Prostate gland (tissue), 2 donors: Measurements from ENCODE around the gene NCOR2.

Experiments used
- CTCF ChIP-seq, 4 experiments: fragments of 200-600 bp in 2 of 4; fragments of 450-650 bp in 2 of 4; sonication (generic) in 2 of 4; IDR thresholded peaks; 1 replicate in 3 of 4; 2 replicates in 1 of 4; pipeline ENCODE4 v1.5.1; 2016 to 2019; ENCODE audit warnings: antibody characterized with exemption in 4 of 4, mild to moderate bottlenecking in 2 of 4, moderate library complexity in 2 of 4
- POLR2A ChIP-seq: fragments of 450-650 bp; IDR thresholded peaks from one replicate; pipeline ENCODE4 v1.6.1; 2016; ENCODE audit warnings: antibody characterized with exemption, mild to moderate bottlenecking
- POLR2AphosphoS5 ChIP-seq: sonication (generic); formaldehyde crosslinking; IDR thresholded peaks from one replicate; pipeline ENCODE4 v1.6.1; 2017; ENCODE audit warnings: antibody characterized with exemption

GRCh38 chr12:124520907-124521306 is 46.5 kb downstream of the NCOR2 start:
- no peak for TF ChIP-seq POLR2A
- TF ChIP-seq CTCF (IDR thresholded peaks at IDR 0.05) = no peak
- no peak for TF ChIP-seq POLR2AphosphoS5
